Left colon (tissue), 2 donors: ENCODE results near the gene THOC5. TPM values are rescaled to one million over a fixed set of nuclear protein-coding genes. Genes with fewer than 3 reads are reported as not detected.
"Not testable (repeated sequence)": the region's sequence is repeated elsewhere in the genome, so short reads cannot be mapped to it uniquely, and the experiment has no call there.

ENCODE experiments used
- ATAC-seq: fragments of 200-7000 bp; cut with Tn5 transposase; one replicate; pipeline ENCODE4 v1.9.1; 2020; ENCODE audit warnings: mild to moderate bottlenecking, moderate library complexity
- DNase-seq, 2 donors: peaks; one replicate each; pipeline ENCODE4 v3.0.0-alpha.2; 2020
- intact Hi-C, 2 donors: fragments of 100-400 bp; cut with DNase I in 1 of 2; cut with micrococcal nuclease in 1 of 2; formaldehyde crosslinking; loops; one replicate each; pipeline versions ENCODE4 v1.11.2 to v1.14.0; 2022; cut with DNase I, micrococcal nuclease
- long read RNA-seq: library from polyadenylated mRNA; unstranded; transcript quantifications from one replicate; pipeline ENCODE4 v2.0.0, GENCODE V29; 2021
- total RNA-seq, 2 donors: library from RNA; stranded (reverse); fragmentation: NEBNext Ultra II Directional; extraction: Animal tissue kit (Norgen Biotek cat#: 25700); gene quantifications; one replicate each; pipeline ENCODE4 v1.2.1, GENCODE V29; 2021
- donor health status: DM: no; HTN: no; CAD: no.
- donor health status: DM: yes; HTN: yes; CAD: no.

Gene THOC5
- total RNA-seq: 10 to 100 TPM; 20.8 to 21.1 TPM
- long read RNA-seq, full-length matches to known transcripts: 28 of 35 reads
- long read RNA-seq, partial matches to known transcripts: 1 of 35 reads
- long read RNA-seq, other reads (novel, unspliced or antisense): 6 of 35 reads

DNA sequence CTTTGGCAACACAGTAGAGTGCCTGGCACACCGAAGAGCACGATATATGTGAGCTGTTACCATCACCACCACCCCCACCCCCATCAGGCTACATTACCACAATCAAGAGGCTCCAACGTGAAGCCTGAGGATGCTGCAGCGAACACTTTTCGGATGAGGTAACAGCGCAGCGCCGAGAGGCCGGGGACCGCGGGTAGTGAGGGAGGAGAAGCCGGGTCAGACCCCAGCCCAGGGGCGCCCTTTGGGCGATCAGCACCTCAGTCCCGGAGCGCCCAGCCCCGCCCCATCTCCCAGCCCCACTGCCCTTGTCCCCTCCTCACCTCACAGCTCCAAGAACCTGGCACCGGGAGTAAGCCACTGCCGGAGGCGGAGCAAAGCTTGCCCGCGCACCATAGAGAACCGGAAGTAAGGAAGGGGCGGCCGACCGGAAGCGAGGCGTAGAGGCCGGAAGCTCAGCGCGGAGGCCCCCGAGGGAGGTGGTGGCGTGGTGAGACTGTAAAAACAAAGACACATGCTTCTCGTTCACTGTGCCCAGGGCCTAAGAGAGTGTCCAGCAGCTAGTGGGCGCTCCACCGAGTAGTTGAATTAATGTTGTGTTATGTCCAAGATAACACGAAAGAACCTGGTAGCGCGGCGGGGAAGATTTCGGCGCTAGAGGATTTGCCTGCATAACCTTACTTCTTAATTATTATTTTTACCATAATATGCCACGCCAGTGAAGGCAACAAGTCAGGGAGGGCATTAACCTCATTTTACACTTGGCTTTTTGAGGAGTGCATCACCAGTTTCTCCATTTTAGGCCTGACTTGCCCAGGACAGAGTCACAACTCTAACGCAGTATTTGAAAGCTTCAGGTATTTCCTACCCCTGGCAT lies at the start of gene THOC5:
TSS of gene THOC5 (minus strand) at position 407 of the 874 bp plus-strand sequence. CDS start 4,610 bp downstream, outside the sequence.
- intact Hi-C loops: no loop called here
- ATAC-seq: peak; percentile 98
- DNase-seq: peak; percentile 93 to 95

DNA sequence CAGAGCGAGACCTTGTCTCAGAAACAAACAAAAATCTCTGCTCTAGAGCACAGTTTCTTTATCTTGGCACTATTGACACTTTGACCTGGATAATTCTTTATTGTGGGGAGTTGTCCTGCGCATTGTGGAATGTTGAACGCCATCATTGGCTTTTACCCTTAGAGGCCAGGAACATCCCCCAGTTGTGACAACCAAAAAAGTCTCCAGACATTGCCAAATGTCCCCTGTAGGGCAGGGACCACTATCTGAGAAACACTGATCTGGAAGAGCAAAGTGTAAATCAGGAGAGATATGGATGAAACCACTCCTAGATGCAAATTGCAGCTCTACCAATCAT lies 45.1 kb upstream of the THOC5 start:
- ATAC-seq (no peak), DNase-seq (no peak)
- intact Hi-C loops: no loop called here

DNA sequence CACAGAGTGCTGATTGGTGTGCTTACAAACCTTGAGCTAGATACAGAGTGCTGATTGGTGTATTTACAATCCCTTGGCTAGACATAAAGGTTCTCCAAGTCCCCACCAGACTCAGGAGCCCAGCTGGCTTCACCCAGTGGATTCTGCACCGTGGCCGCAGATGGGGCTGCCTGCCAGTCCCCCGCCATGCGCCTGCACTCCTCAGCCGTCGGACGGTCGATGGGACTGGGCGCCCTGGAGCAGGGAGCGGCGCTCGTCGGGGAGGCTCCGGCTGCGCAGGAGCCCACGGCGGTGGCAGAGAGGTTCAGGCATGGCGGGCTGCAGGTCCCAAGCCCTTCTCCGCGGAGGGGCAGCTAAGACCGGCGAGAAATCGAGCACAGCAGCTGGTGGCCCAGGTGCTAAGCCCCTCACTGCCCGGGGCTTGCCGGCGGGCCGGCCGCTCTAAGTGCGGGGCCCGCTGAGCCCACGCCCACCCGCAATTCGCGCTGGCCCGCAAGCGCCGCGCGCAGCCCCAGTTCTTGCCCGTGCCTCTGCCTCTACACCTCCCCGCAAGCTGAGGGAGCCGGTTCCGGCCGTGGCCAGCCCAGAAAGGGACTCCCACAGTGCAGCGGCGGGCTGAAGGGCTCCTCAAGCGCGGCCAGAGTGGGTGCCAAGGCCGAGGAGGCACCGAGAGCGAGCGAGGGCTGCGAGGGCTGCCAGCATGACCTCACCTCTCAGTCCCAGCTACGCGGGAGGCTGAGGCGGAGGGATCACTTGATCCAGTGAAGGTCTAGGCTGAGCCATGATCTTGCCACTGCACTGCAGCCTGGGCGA lies 44.5 kb upstream of the THOC5 start:
- ATAC-seq, intact Hi-C loops, DNase-seq: not testable (repeated sequence)

DNA sequence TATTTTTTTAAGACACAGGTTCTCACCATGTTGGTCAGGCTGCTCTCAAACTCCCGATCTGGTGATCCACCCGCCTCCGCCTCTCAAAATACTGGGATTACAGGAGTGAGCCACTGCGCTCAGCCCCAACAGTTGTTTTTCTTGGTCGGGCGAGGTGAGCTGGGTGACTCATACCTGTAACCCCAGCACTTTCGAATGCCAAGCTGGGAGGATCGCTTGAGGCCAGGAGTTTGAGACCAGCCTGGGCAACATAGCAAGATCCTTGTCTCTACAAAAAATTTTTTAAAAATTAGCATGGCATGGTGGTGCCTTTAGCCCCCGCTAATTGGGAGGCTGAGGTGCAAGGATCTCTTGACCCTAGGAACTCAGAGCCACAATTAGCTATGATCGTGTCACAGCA lies 42.9 kb upstream of the THOC5 start:
- ATAC-seq (no peak), DNase-seq (no peak)
- intact Hi-C loops: no loop called here

DNA sequence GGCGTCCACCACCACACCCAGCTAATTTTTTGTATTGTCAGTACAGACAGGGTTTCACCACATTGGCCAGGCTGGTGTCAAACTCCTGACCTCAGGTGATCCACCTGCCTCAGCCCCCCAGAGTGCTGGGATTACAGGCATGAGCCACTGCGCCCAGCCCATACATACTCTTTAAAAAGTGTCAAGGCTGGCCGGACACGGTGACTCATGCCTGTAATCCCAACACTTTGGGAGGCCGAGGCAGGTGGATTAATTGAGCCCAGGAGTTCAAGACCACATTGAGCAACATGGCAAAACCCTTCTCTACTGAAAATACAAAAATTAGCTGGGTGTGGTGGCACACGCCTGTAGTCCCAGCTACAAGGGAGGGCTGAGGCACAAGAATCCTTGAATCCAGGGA lies 40.9 kb upstream of the THOC5 start:
- intact Hi-C loops, ATAC-seq, DNase-seq: not testable (repeated sequence)

DNA sequence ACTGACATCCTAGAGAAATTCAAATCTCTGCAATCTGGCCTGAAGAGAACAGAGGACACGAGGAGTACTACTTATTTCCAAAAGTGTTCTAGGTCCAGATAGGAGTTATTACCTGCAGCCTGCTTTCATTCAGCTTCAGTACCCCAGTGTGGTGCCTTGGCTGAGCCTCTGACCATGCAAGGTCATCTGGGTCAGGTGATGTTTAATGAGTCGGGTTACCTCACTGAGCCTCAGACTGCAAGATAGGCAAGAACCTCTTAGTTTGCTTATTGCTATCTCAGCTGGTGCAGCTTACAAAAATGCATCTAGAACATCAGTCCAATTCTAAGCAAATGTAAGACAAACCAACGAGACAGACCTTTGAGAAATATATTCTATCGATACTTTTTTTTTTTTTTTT lies 40.4 kb upstream of the THOC5 start:
- ATAC-seq (no peak), DNase-seq (no peak)
- intact Hi-C loops: no loop called here

DNA sequence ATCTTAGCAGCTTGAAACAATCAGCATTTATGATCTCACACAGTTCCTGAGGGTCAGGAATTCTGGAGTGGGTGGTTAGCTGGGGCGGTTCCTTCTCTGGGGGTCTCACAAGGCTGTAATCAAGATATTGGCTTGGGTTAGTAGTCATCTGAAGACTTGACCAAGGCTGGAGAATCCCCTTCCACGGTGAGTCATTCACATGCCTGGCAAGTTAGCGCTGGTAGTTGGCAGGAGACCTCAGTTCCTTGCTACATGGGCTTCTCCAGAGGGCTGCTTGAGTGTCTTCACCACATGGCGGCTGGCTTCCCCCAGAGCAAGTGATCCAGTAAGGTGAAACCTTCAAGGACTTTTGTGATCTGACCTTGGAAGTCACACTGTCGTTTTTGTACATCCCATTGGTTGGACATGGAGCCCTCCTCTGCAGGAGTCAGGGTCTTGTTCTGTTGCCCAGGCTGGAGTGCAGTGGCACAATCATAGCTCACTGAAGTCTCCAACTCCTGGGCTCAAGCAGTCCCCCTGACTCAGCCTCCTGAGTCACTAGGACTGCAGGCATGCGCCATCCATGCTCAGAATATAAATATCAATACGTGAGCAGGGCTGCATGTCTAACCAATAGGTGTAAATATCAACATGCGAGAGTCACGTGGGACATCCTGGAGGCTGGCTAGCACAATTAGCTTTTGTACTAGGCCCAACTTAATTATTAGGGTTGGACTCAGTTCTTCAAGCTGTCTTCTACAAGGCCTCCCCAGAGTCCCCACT lies 34.6 kb upstream of the THOC5 start:
- intact Hi-C loops: no loop called here
- no peak for DNase-seq
- no peak for ATAC-seq

DNA sequence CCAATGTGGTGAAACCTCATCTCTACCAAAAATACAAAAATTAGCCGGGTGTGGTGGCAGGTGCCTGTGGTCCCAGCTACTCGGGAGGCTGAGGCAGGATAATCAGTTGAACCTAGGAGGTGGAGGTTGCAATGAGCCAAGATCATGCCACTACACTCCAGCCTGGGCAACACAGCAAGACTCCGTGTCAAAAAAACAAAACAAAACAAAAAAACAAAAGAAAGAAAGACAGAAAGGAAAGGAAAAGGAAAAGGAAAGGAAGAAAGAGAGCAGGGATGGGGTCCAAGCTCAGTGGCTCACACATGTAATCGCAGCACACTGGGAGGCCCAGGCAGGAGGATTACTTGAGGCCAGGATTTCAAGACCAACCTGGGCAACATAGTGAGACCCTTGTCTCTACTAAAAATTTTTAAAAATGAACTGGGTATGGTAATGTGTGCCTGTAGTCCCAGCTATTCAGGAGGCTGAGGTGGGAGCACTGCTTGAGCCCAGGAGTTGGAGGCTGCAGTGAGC lies 32.7 kb upstream of the THOC5 start:
- ATAC-seq, intact Hi-C loops, DNase-seq: not testable (repeated sequence)

DNA sequence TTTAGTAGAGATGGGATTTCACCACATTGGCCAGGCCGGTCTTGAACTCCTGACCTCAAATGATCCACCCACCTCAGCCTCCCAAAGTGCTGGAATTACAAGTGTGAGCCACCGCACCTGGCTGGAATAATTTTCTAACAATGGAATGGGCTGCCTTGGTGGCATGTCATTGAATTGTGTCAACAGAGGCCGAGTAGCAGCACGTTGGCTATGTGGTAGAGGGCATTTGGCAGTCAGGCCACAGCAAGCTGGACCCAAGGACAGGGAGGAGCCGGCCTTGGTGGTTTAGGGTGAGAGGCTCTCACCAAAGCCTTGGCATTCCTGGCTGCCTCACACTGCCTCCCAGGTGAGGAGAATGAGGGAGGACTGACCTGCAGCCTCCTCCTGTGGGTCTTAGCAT lies 31.4 kb upstream of the THOC5 start:
- ATAC-seq (no peak), DNase-seq (no peak)
- intact Hi-C loops: no loop called here

DNA sequence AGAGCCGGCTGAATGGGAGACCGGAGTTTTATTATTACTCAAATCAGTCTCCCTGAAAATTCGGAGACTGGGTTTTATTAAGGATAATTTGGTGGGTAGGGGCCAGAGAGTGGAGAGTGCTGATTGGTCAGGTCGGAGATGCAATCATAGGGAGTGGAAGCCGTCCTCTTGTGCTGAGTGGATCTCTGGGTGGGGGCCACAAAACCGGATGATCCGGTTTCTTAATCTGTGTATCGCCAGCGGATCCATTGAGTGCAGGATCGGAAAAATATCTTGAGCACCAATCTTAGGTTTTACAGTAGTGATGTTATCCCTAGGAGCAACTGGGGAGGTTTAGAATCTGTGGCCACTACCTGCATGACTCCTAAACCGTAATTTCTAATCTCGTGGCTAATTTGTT lies 28.2 kb upstream of the THOC5 start:
- peak; percentile 69 for ATAC-seq
- peak; percentile 62 to 74 for DNase-seq
- intact Hi-C loops: no loop called here

DNA sequence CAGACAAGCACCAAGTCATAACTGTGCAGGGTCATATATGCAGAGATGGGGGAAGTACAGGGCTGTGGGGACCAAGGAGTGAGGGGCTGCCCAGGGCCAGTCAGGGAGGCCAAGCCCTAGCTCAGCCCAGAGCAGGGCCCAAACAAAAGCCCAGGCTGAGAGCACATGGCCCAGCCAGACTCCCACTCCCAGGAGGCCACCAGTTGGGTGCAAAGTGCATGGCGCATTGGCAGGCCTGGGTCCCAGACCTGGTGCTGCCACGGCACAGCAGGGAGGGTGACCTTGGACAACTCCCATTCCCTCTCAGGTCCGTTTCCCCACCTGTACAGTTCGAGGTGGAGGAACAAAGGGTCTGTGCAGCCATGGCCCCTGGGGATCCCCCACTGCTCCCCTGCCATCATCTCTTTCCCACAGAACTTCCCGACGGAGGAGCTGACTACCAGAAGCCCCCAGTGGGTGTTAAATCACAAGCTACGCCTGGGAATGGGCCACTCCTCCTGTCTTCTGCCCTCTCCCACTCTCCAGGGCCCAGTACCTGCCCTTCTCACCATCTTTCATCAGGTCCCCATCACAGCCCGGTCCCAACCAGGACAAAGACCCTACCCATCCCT lies 26.7 kb upstream of the THOC5 start:
- intact Hi-C loops: no loop called here
- ATAC-seq: peak; percentile 31
- DNase-seq: peak; percentile 37 to 47

DNA sequence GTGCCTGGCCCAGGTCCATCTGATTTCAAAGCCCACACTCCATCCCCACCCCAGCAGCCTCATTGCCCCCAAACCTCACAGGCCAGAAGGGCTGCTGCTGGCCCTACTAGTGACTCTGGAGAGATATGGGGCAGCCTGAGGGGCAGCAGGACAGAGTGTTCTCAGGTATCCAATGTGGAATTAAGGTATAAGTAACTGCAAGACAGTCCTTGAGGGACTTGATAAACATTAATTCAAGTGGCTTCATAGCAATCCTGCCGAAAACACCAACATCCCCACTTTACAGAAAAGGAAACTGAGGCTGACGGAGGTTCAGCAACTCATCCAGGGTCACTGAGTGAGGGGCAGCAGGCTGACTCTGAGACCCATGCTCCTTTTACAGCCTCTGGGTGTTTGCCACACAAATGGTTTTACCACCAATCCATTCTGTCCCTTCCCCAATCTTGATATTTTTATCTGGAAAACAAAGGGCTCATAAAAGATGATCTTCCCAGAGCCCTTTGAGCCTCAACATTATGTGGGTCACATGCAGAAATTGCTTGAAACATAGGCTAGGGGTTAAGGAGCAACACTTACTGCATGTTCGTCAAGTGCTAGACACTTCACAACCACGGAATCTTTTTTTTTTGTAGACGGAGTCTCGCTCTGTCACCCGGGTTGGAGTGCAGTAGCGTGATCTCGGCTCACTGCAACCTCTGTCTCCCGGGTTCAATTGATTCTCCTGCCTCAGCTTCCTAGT lies 25.1 kb upstream of the THOC5 start:
- intact Hi-C loops: no loop called here
- ATAC-seq (no peak), DNase-seq (no peak)

DNA sequence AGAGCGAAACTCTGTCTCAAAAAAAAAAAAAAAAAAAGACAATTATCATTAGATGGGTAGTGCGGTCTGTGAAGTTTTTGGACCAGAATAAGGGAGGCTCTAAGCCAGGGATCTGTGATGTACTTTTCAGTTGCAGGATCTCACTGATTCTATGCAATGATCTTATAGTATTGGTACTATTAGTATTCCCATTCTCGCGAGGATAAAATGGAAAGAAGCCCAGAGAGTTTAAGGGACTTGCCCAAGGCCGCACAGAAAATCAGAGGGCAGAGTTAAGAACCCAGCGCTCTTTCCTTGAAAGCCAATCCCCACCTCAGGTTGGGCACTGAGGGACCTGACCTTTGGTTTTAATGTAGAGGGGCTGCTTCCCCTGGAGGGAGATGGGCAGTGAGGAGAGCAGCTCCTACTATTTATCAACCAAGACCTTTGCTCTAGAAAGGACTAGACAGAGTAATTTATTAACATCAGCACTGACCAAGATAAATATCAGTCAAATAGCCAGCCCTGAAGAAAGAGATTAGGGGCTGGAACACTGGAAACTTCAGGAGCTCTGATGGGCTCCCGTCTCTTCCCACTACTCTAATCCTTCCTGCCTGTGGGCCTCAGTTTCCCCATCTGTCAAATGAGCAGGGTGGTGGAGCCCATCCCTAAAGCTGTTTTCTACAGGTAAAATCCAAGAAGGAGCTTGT lies 21.3 kb upstream of the THOC5 start:
- DNase-seq: no peak
- no peak for ATAC-seq

DNA sequence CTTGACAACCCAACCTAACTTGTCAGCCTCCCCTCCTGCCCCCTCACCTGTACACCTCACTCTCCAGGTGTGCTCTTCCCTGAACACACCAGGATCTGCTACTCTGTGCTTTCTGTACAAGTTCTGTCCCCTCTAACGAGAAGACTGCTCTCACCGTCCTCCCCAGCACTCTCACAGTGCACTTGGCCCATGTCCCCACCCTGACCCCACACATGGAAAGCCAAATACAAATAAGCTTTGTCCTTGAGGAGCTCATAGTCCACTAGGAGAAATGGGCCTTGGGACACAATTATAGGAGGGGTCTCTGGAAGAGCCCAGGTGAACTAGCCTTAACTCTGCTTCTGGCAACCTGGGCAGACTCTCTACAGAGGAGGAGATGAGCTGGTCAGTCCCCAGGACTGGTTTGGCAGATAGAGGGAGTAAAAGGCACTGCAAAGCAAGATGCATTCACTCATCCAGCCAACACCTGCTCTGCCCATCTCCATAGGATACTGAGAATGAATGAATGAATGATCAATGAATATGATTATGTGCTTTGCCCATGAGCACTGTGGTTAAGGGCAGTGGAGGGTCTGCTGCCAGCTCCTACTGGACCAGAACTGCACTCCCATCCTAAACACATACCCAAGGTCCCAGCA lies 17.5 kb upstream of the THOC5 start:
- intact Hi-C loops: no loop called here
- no peak for DNase-seq
- no peak for ATAC-seq

More for the DNA sequence above, 21.3 kb upstream of the THOC5 start:
- intact Hi-C loops: no loop called here

DNA sequence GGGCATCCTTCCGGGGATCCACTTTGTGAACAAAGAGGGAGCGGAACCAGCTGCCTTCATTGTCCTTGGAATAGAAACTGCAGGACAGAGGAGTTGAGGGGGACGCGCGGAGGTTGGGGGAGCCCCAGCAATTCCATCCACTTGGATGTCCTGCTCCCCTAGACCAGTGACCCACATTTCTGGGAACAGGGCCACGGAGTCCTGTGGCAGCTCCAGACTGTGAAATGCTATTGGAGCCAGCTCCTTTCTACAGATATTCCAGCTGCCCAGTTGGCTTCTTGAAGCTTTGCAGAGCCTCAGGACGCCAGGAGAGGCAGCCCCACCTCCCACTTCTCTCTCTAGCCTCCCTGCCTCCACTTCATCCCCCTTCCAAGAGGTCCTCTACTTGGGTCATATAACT lies 16.9 kb upstream of the THOC5 start:
- ATAC-seq (no peak), DNase-seq (no peak)
- intact Hi-C loops: no loop called here

DNA sequence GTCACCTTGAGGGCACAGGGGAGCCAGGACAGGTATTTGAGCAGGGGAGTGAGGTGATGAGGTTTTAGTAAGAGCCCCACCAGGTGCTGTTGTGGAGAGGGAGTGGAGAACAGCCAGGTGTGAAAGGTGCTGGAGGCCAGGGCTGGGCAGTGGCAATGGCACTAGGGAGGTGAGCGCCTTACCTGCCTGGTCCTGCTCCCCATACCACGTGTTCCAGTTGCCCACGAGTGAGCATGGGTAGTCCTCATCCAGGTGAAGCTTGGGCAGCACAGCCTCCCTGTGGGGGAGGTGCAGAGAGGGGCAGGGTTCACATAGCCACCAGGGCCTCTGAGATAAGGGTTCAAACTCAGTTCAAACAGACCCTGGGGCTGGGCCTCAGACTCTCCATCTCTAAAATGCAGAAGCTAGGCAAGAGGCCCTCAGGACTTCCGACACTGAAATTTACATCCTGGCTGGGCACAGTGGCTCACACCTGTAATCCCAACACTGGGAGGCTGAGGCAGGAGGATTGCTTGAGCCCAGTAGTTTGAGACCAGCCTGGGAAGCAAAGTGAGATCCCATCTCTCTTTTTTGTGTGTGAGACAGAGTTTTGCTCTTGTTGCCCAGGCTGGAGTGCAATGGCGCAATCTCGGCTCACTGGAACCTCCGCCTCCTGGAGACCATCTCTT lies 15.6 kb upstream of the THOC5 start:
- no peak for ATAC-seq
- no peak for DNase-seq

More for the DNA sequence above, 15.6 kb upstream of the THOC5 start:
- intact Hi-C loops: no loop called here
